Neural cell (in vitro differentiated cells): ENCODE measurements around the gene EYA3. TPM values are rescaled to one million over a fixed set of nuclear protein-coding genes. Genes with fewer than 3 reads are reported as not detected.

Source experiments
- H2AFZ ChIP-seq: fragments of 200-600, 300-800 bp; sonication (generic), shearing (Covaris generic); 2 replicates; pipeline ENCODE4 v1.6.0; 2014; ENCODE audit warnings: low read depth, mild to moderate bottlenecking, antibody characterized with exemption, low read length, moderate library complexity
- H3F3A ChIP-seq: fragments of 200-600 bp; shearing (Covaris generic); 2 replicates; pipeline ENCODE4 v1.6.1; 2016; ENCODE audit warnings: mild to moderate bottlenecking, moderate library complexity, mixed read lengths, antibody characterized with exemption, low read length; ENCODE audit not compliant: insufficient read depth, poor library complexity, severe bottlenecking
- H3K27ac ChIP-seq: fragments of 200-600, 300-800 bp; sonication (generic), shearing (Covaris generic); 2 replicates; pipeline ENCODE4 v1.5.1; 2014; ENCODE audit warnings: mild to moderate bottlenecking, low read length, moderate library complexity
- H3K27me3 ChIP-seq: fragments of 300-800, 200-600 bp; sonication (generic), shearing (Covaris generic); 2 replicates; pipeline ENCODE4 v1.6.0; 2014; ENCODE audit warnings: mild to moderate bottlenecking, low read depth, low read length, moderate library complexity; ENCODE audit not compliant: insufficient read depth
- H3K36me3 ChIP-seq: fragments of 300-800, 200-600 bp; sonication (generic), shearing (Covaris generic); 2 replicates; pipeline ENCODE4 v1.5.1; 2014; ENCODE audit warnings: mild to moderate bottlenecking, antibody characterized with exemption, low read length, moderate library complexity; ENCODE audit not compliant: insufficient read depth
- H3K4me2 ChIP-seq: fragments of 300-800, 200-600 bp; sonication (generic), shearing (Covaris generic); 2 replicates; pipeline ENCODE4 v1.6.0; 2014; ENCODE audit warnings: mild to moderate bottlenecking, low read length
- H3K4me3 ChIP-seq: fragments of 300-800, 200-600 bp; sonication (generic), shearing (Covaris generic); 2 replicates; pipeline ENCODE4 v1.5.1; 2014; ENCODE audit warnings: mild to moderate bottlenecking, low read length, moderate library complexity
- H3K79me2 ChIP-seq: fragments of 200-600 bp; shearing (Covaris generic); replicated peaks from 2 replicates; pipeline ENCODE4 v1.6.0; 2014; ENCODE audit warnings: mild to moderate bottlenecking, low read length, moderate library complexity; ENCODE audit not compliant: insufficient read depth
- H3K9ac ChIP-seq: fragments of 300-800, 200-600 bp; sonication (generic), shearing (Covaris generic); 2 replicates; pipeline ENCODE4 v1.6.1; 2016; ENCODE audit warnings: mild to moderate bottlenecking, low read length, mixed read lengths
- H3K9me2 ChIP-seq: fragments of 200-600 bp; shearing (Covaris generic); 2 replicates; pipeline ENCODE4 v1.6.1; 2016; ENCODE audit warnings: mild to moderate bottlenecking, low read length, mixed read lengths; ENCODE audit not compliant: insufficient read depth
- H3K9me3 ChIP-seq: fragments of 200-600, 300-800 bp; sonication (generic), shearing (Covaris generic); 2 replicates; pipeline ENCODE4 v1.6.1; 2016; ENCODE audit warnings: mild to moderate bottlenecking, mixed run types, low read length, moderate library complexity, mixed read lengths
- H4K20me1 ChIP-seq: fragments of 200-600 bp; shearing (Covaris generic); 2 replicates; pipeline ENCODE4 v1.6.1; 2016; ENCODE audit warnings: mild to moderate bottlenecking, mixed run types; ENCODE audit not compliant: insufficient read depth
- CTCF ChIP-seq: fragments of 450-650 bp; IDR thresholded peaks from 2 replicates; pipeline ENCODE4 v1.5.1; 2014; ENCODE audit warnings: antibody characterized with exemption, mild to moderate bottlenecking, moderate library complexity; ENCODE audit not compliant: poor library complexity, severe bottlenecking
- EP300 ChIP-seq: fragments of 450-650 bp; conservative IDR thresholded peaks from 2 replicates; pipeline ENCODE4 v1.6.1; 2014; ENCODE audit warnings: antibody characterized with exemption, mild to moderate bottlenecking, moderate library complexity; ENCODE audit not compliant: poor library complexity, severe bottlenecking
- EZH2 ChIP-seq: fragments of 200-600, 300-800 bp; shearing (Covaris generic), sonication (generic); IDR thresholded peaks from 2 replicates; pipeline ENCODE4 v1.6.1; 2014; ENCODE audit warnings: antibody characterized with exemption, low read length, borderline replicate concordance, mild to moderate bottlenecking; ENCODE audit not compliant: insufficient read depth, poor library complexity, severe bottlenecking
- MXI1 ChIP-seq: fragments of 450-650 bp; conservative IDR thresholded peaks from 2 replicates; pipeline ENCODE4 v1.6.1; 2014; ENCODE audit warnings: antibody characterized with exemption, mild to moderate bottlenecking; ENCODE audit not compliant: poor library complexity, severe bottlenecking
- POLR2AphosphoS5 ChIP-seq: IDR thresholded peaks from 2 replicates; pipeline ENCODE4 v1.6.1; 2012
- RAD21 ChIP-seq: fragments of 450-650 bp; conservative IDR thresholded peaks from 2 replicates; pipeline ENCODE4 v1.6.1; 2014; ENCODE audit warnings: antibody characterized with exemption, mild to moderate bottlenecking, moderate library complexity
- SMC3 ChIP-seq: fragments of 450-650 bp; conservative IDR thresholded peaks from 2 replicates; pipeline ENCODE4 v1.6.1; 2014; ENCODE audit warnings: antibody characterized with exemption, mild to moderate bottlenecking, moderate library complexity; ENCODE audit not compliant: poor library complexity
- TAF1 ChIP-seq: IDR thresholded peaks from 2 replicates; pipeline ENCODE4 v1.6.1; 2012; ENCODE audit warnings: low read depth
- polyA plus RNA-seq: library from polyadenylated mRNA; depleted of rRNA; stranded (reverse); fragments of >200 nt; gene quantifications from 2 replicates; pipeline ENCODE4 v1.2.3, GENCODE V29; 2014
- TF ChIP-seq, protein P1 (sequence below): IDR thresholded peaks from 2 replicates; pipeline ENCODE4 v1.6.1; 2012; ENCODE audit warnings: borderline replicate concordance

Gene EYA3
- polyA plus RNA-seq, 1 donor from 2014 or later, result 11.2 TPM

DNA sequence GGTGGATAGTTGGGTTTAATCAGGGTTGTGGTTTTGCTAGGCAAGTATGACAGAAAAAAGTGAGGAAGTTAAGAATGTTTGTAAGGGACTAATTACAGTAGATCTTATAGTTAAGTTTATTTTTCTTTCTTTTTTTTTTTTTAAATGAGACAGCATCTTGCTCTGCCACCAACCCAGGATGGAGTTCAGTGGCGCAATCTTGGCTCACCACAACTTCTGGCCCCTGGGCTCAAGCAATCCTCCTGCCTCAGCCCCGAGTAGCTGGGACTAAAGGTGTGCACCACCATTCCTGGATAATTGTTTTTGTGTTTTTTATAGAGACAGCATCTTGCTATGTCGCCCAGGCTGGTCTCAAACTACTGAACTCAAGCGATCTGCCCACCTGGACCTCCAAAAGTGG, 41.7 kb downstream of the EYA3 start:
- Histone ChIP-seq H3K9me2 (no peaks in the 10 kb centered on the region), H3K27me3 (no peaks in the 10 kb centered on the region), H3K4me2 (no peak overlapping the region), H2AFZ (no peak overlapping the region), H3K9ac (no peak overlapping the region), H3K36me3 (no peaks in the 10 kb centered on the region), H3K4me3 (no peak overlapping the region), H4K20me1 (no peaks in the 10 kb centered on the region), H3F3A (no peaks in the 10 kb centered on the region), H3K27ac (no peak overlapping the region), H3K9me3 (no peaks in the 10 kb centered on the region), H3K79me2 (no peaks in the 10 kb centered on the region)
- TF ChIP-seq EP300 (no peak), SMC3 (no peak), RAD21 (no peak), CTCF (no peak)
- TF ChIP-seq, protein P1, sequence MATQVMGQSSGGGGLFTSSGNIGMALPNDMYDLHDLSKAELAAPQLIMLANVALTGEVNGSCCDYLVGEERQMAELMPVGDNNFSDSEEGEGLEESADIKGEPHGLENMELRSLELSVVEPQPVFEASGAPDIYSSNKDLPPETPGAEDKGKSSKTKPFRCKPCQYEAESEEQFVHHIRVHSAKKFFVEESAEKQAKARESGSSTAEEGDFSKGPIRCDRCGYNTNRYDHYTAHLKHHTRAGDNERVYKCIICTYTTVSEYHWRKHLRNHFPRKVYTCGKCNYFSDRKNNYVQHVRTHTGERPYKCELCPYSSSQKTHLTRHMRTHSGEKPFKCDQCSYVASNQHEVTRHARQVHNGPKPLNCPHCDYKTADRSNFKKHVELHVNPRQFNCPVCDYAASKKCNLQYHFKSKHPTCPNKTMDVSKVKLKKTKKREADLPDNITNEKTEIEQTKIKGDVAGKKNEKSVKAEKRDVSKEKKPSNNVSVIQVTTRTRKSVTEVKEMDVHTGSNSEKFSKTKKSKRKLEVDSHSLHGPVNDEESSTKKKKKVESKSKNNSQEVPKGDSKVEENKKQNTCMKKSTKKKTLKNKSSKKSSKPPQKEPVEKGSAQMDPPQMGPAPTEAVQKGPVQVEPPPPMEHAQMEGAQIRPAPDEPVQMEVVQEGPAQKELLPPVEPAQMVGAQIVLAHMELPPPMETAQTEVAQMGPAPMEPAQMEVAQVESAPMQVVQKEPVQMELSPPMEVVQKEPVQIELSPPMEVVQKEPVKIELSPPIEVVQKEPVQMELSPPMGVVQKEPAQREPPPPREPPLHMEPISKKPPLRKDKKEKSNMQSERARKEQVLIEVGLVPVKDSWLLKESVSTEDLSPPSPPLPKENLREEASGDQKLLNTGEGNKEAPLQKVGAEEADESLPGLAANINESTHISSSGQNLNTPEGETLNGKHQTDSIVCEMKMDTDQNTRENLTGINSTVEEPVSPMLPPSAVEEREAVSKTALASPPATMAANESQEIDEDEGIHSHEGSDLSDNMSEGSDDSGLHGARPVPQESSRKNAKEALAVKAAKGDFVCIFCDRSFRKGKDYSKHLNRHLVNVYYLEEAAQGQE, result no peak

DNA sequence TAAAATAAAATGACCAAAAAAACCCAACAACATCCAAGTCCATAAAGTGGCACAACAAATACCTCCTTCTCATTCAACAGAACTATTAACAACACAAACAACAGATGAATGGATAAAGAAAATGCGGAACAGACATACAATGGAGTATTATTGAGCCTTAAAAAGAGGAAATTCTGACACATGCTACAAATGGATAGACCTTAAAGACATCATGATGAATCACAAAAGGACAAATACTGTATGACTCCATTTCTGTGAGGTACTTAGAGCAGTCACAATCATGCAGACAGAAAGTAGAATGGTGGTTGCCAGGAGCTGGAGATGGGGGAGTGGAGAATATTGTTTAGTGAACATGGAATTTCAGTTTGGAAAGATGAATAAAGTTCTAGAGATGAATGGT, 42.6 kb downstream of the EYA3 start:
- Histone ChIP-seq H3K27ac (no peak overlapping the region), H3K4me2 (no peak overlapping the region), H4K20me1 (no peaks in the 10 kb centered on the region), H3K9me3 (no peaks in the 10 kb centered on the region), H2AFZ (no peak overlapping the region), H3K27me3 (no peaks in the 10 kb centered on the region), H3K79me2 (no peaks in the 10 kb centered on the region), H3F3A (no peaks in the 10 kb centered on the region), H3K36me3 (no peaks in the 10 kb centered on the region), H3K9me2 (no peaks in the 10 kb centered on the region), H3K9ac (no peak overlapping the region), H3K4me3 (no peak overlapping the region)
- TF ChIP-seq EP300 (no peak), TAF1 (no peak), RAD21 (no peak), POLR2AphosphoS5 (no peak), CTCF (no peak), MXI1 (no peak), EZH2 (no peak), SMC3 (no peak)
- TF ChIP-seq, protein P1, result no peak
